ENCODE measurements around the gene ADCY5.

ADCY5 gene

DNA sequence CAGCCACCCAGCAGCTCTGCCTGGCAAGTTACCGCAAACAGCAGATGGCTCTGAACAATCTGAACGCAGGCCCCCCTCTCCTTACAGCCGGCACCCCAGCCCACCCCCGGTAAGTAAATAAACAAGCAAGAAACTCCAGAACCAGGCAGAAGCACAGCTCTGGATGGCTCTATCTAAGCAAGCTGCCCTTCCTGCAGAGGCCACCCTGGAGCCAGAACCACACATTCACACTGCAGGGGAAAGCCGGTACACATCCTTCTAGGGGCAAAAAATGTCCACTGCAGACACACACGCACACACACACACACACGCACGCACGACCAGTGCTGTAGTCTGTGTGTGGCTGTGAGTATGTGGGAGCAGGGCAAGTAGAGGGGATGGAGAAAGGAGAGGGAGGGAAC is 63.9 kb downstream of the ADCY5 start:
- TF ChIP-seq CTCF (IDR thresholded peaks at IDR 0.05; ENCODE audit: insufficient read depth, low read length, missing control alignments) = no peak
- POLR2A ChIA-PET = no interaction called here
- no peak for DNase-seq (ENCODE audit: low read depth, low spot score)
- CTCF ChIA-PET = interaction anchor here (0.8 kb wide), 1 partner anchor 11 kb away, joined by 3 read pairs; no protein-coding TSS in a partner anchor
- H3K4me3 ChIP-seq (ENCODE audit: low read depth, low read length) = no peak overlapping the region

DNA sequence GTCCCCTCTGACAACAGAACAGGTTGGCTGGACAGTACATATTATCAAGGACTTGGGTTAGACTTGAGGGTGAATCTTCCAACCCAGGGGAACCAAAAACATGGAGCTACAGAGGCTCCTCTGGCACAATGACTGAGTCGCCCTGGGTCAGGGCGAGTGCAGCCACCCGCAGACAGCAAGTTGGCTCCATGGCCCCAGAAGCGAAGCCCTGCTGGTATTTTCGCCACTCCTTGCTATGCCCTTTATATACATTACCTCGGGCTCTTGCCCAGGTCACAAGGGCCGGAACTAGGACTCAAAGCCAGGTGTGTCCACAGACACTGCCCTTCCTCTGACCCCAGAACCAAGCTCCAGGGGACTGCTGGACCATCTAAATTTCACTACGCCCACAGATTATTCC is 64.6 kb downstream of the ADCY5 start:
- no peak overlapping the region for H3K4me3 ChIP-seq (ENCODE audit: low read depth, low read length)
- ChIA-PET CTCF (interaction anchor here (0.8 kb wide), 1 partner anchor 10 kb away, joined by 3 read pairs; no protein-coding TSS in a partner anchor), POLR2A (no interaction called here)
- no peak for DNase-seq (ENCODE audit: low read depth, low spot score)
- TF ChIP-seq CTCF (IDR thresholded peaks at IDR 0.05; ENCODE audit: insufficient read depth, low read length, missing control alignments) = no peak

GRCh38 chr3:123383091-123384053 is 65.5 kb downstream of the ADCY5 start:
- no peak for DNase-seq (ENCODE audit: low read depth, low spot score)
- ChIA-PET CTCF (no interaction called here), POLR2A (no interaction called here)
- H3K4me3 ChIP-seq (ENCODE audit: low read depth, low read length) = no peak overlapping the region
- no peak for TF ChIP-seq CTCF (IDR thresholded peaks at IDR 0.05; ENCODE audit: insufficient read depth, low read length, missing control alignments)

DNA sequence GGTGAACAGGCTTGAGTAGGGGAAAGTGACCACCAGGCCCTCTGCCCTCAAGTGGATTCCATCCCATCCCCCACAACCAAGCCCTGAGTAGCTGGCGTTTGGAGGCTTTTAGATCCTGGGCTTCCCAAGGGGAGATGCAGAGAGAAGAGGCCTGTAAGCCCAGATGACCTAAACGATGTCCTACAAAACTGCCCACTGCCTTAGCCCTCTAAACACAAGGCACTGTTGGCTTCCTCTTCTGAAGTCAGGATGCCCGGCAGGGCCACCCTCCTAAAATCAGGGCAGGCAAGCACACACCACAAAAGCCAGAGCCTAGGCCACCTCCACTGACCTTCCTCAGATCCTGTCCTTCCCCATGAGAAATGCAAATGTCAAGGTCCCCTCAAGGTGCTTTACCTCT is 68.6 kb downstream of the ADCY5 start:
- no peak for DNase-seq (ENCODE audit: low read depth, low spot score)
- CTCF ChIA-PET = no interaction called here

GRCh38 chr3:123379041-123379830 is 69.7 kb downstream of the ADCY5 start:
- no peak for TF ChIP-seq CTCF (IDR thresholded peaks at IDR 0.05; ENCODE audit: insufficient read depth, low read length, missing control alignments)
- DNase-seq (ENCODE audit: low read depth, low spot score) = no peak
- H3K4me3 ChIP-seq (ENCODE audit: low read depth, low read length) = no peak overlapping the region
- POLR2A ChIA-PET = no interaction called here
- CTCF ChIA-PET = no interaction called here

More for the DNA sequence above, 68.6 kb downstream of the ADCY5 start:
- POLR2A ChIA-PET = no interaction called here
- H3K4me3 ChIP-seq (ENCODE audit: low read depth, low read length) = no peak overlapping the region
- TF ChIP-seq CTCF (IDR thresholded peaks at IDR 0.05; ENCODE audit: insufficient read depth, low read length, missing control alignments) = no peak

DNA sequence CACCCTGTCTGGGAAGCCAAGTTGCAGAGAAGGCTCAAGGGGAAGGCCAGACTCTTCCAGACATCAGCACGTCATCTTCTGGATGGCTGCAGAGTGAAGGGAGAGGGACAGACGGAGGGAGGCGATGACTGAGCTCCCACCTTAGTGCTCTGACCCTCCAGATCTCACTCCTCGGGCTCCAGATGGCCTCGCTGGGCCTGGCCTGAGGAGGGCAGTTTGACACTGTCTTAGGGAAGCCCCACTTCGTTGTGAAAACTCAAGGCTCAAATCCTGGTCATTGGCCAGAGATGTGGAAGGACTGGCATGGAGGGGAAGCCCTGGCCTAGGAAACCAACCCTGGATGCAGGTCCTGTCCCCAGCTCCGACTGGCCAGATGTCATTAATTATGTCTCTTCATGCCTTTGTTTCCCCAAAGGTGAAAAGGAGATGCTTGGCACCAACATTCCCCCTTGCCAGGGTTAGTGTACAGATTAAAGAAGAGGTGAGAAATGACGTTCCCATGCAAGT is 70.4 kb downstream of the ADCY5 start:
- TF ChIP-seq CTCF (IDR thresholded peaks at IDR 0.05; ENCODE audit: insufficient read depth, low read length, missing control alignments) = no peak
- ChIA-PET POLR2A (no interaction called here), CTCF (no interaction called here)
- no peak for DNase-seq (ENCODE audit: low read depth, low spot score)
- no peak overlapping the region for H3K4me3 ChIP-seq (ENCODE audit: low read depth, low read length)

Data from AG04449 (cell line).